Activated CD8-positive, alpha-beta memory T cell treated with anti-CD3 and anti-CD28 coated beads for 48 hours (primary cell): Measurements from ENCODE around the gene RBMX2.

ENCODE experiments used
- DNase-seq, 3 experiments: peaks; one replicate each; pipeline ENCODE4 v3.0.0-alpha.2; 2020; ENCODE audit warnings: low read depth in 2 of 3, low spot score in 2 of 3

Gene RBMX2

DNA sequence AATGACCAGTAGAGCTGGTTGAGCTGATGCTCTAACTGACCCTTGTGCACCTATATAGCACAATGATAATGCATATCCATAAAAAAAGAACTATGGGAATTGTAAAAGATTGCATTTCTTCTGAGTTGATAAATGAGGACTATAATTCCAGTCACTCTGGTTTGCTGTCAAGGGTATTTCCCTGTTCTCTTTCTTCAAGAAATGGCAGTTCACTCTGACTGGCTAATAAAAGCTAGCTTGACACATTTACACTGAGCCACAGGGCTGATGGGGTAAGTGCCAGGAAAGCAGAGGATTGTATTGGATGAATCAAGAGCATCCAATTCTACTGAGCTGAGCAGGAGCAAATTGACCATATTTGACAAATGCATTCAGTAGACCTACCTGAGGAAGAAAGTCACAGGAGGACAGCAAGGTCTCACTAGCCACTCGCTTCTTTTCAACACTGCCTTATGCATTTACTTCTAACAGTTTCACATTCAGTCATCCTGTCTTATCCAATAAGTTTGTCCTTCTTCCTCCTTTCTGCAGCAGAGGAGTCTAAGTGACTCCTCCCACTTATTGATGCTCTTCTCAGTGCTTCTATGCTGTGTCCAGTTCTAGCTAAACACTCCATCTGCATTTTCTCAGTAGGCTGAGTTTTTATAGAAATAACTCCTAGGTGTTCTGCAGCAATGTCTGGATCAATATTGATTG is 43.0 kb downstream of the RBMX2 start:
- DNase-seq = no peak

DNA sequence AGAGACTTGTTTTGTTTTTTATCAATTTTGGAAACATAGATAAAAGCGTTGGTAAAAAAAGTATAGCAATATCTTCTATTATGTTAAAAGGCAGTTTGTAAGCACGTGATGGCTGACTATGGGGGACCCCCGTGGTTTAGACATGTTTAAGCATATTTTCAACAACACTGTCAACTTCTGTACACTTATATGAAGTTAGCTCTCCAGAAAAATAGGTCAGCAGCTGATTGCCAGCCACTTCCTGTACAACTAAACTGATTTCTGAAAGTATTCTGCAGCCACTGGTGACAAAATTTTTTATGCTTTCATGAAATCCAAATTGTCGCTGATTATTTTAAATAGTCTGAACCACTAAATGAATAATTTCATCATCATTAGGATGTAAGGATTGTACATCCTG is 45.2 kb downstream of the RBMX2 start:
- no peak for DNase-seq
